ENCODE measurements around the gene NRARP.
"Not testable (repeated sequence)": the region's sequence is repeated elsewhere in the genome, so short reads cannot be mapped to it uniquely, and the experiment has no call there.

The NRARP gene

GRCh38 chr9:137275588-137276472 lies 26.2 kb downstream of the NRARP start:
- DNase-seq, result no peak

DNA sequence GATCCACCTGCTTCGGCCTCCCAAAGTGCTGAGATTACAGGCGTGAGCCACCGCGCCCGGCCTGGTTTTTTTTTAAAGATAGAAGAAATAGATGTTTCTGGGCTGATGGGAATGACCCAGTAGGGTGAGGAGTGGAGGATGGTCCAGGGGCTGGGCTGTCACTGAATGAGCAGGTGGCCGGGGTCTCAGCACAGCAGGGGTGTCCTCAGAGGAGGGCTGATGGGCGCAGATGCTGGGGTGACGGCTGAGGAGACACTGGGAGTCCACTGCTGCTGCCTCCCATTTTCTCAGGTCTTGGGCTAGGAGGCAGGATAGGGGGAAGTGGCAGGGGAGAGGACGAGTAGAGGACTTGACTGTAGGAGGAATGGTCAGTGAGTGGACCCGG lies 26.9 kb downstream of the NRARP start:
- no peak for DNase-seq

GRCh38 chr9:137273611-137274320 lies 28.3 kb downstream of the NRARP start:
- DNase-seq, result no peak

DNA sequence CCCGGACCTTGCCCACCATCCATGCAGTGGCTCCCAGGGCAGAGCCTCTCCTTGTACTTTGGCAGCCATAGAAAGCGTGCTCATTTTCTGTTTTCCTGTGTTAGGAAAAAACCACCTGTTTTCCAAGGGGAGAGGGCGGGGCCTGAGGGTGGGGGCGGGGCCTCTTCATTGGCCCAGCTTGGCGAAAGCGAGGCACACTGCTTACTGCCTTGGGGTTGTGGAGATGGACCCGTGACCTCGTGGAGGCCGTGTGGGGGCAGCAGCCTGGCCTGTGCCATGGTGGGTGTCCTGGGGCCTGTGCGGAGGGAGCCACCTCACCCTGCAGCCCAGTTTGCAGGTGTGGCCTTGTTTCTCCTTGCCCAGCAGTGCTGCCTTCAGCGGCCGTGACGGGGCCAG lies 29.0 kb downstream of the NRARP start:
- no peak for DNase-seq

DNA sequence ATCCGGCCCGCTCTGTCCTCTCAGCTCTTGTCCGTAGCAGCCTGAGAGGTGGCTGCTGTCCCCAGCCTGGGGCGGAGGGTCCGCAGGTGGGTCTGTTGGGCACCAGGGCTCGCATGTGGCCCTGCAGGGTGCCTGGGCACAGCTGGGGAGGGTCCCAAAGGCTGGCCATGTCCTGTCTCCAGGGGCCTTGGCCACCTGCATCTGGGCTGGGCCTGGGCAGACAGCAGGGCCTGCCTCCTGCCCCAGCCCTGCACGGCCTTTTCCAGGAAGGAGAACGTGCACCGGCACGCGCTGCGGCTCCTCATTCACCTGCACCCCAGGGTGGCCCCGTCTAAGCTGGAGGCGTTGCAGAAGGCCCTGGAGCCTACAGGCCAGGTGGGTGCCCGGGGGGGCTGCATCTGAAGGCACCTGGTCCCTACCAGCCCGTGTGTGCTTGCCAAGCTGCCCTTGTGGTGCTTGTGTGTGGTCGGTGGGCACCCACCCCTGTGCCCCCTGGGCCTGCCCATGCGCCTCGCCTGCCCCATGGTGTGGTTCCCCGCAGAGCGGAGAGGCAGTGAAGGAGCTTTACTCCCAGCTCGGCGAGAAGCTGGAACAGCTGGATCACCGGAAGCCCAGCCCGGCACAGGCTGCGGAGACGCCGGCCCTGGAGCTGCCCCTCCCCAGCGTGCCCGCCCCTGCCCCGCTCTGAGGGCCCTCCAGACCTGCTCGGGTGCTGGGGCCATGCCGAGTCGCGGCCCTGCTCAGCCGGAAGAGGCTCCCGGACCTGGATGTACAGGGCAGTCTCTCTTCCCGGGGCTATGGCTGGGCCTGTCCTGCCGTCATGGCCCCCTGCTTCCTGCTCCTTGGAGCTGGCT lies 29.6 kb downstream of the NRARP start:
- DNase-seq, result no peak

GRCh38 chr9:137271696-137272076 lies 30.4 kb downstream of the NRARP start:
- no peak for DNase-seq

DNA sequence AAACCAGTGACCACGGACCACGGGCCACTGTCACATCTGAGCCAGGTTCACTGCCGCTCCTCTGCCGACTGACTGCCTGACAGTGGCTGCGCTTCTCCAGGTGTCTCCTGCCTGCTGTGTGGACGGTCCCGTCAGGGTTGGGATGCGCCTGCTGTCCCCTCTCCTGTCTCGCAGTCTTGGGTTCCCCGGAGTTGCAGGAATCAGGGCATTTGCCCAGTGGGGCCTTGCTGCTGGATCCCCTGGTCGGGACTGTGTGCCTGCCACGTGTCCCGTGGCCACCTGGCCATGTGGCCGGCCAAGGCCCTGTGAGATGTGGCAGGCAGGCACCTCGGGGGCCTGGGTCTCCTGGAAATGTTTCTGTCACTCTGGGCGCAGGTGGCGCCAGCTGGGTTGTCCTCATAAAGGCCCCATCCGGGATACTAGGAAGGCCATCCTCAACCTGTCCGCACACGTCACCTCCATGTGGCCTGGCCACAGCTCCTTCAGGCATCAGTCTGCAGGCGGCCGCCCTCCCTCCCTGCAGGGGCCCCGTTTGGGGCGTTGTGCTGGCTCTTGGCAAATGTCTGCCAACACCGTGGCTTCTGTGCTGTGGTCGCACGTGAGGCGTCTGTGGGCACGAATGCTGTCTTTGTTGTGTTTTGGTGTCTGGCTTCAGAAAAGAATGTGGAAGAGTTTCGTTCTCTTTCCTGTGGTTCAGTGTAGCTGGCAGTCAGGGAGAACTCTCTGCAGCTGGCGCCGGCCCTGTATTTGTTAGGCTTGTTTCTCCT lies 31.0 kb downstream of the NRARP start:
- DNase-seq, result no peak

GRCh38 chr9:137269231-137269772 lies 32.8 kb downstream of the NRARP start:
- DNase-seq, result no peak

- DNase-seq, result no peak
Observed at GRCh38 chr9:137268538-137269201, 33.4 kb downstream of the NRARP start.

- no peak for DNase-seq
Observed at GRCh38 chr9:137267933-137268355, 34.1 kb downstream of the NRARP start.

DNA sequence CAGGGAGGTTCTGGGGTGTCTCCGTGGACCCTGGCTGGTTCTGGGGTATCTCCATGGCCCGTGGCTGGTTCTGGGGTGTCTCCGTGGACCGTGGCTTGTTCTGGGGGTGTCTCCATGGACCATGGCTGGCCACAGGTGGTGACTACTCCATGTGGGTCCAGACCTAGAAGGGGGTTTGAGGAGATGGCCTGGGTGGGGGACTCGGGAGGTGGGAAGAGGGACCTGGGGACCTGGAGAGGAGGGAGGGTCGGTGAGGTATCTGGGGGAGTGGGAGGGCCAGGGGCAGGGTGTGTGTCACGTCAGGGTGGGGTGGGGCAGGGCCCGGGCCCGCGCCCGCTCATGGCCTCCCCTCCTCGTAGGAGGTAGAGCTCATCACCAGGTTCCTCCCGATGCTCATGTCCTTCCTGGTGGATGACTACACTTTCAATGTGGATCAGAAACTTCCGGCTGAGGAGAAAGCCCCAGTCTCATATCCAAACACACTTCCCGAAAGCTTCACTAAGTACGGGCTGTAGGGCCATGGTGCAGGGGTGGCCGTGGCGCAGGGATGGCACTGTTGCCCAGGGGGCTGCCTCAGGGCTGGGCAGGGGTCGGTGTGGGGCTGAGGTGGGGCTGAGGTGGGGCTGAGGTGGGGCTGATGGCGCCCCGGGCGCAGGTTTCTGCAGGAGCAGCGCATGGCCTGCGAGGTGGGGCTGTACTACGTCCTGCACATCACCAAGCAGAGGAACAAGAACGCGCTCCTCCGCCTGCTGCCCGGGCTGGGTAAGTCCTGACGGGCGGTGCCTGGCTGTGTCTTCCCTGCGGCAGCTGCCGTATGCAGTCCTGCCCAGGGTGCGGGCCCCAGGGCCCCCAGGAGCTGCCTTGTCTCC lies 35.3 kb downstream of the NRARP start:
- no peak for DNase-seq

GRCh38 chr9:137266162-137266527 lies 35.9 kb downstream of the NRARP start:
- no peak for DNase-seq

GRCh38 chr9:137265496-137266161 lies 36.4 kb downstream of the NRARP start:
- no peak for DNase-seq

GRCh38 chr9:137264067-137264466 lies 38.0 kb downstream of the NRARP start:
- DNase-seq, result no peak

GRCh38 chr9:137263506-137263905 lies 38.6 kb downstream of the NRARP start:
- DNase-seq, result no peak

- DNase-seq, result no peak
Observed at GRCh38 chr9:137262909-137263285, 39.2 kb downstream of the NRARP start.

DNA sequence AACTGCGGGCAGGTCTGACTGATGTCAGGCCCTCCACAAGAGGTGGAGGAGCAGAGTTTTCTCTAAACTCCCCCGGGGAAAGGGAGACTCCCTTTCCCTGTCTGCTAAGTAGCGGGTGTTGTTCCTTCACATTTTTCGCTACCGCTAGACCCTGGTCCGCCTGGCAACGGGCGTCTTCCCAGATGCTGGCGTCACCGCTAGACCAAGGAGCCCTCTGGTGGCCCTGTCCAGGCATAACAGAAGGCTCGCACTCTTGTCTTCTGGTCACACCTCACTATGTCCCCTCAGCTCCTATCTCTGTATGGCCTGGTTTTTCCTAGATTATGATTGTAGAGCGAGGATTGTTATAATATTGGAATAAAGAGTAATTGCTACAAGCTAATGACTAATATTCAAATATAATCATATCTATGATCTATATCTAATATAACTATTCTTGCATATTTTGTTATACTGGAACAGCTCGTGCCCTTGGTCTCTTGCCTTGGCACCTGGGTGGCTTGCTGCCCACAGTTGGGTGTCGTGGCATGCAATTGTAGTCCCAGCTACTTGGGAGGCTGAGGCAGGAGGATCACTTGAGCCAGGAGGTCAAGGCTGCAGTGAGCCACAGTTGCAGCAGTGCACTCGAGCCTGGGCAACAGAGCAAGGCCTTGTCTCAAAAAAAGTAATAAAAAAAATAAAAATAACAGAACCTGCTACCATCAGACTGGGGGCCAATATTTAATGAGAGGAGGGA lies 39.7 kb downstream of the NRARP start:
- DNase-seq, result not testable (repeated sequence)

DNA sequence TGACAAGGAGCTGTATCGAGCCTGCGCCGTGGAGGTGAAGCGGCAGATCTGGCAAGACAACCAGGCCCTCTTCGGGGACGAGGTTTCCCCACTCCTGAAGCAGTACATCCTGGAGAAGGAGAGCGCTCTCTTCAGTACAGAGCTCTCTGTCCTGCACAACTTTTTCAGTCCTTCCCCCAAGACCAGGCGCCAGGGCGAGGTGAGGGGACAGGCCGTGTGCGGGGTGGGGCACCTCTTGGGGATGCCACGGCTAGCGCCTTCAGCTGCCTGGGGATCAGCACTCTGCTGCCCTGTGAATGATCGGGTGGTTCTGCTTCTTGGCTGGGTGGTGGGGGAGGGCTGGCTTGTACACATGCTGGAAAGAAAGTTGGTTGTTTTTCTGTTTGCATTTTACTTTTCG lies 45.2 kb downstream of the NRARP start:
- no peak for DNase-seq

DNA sequence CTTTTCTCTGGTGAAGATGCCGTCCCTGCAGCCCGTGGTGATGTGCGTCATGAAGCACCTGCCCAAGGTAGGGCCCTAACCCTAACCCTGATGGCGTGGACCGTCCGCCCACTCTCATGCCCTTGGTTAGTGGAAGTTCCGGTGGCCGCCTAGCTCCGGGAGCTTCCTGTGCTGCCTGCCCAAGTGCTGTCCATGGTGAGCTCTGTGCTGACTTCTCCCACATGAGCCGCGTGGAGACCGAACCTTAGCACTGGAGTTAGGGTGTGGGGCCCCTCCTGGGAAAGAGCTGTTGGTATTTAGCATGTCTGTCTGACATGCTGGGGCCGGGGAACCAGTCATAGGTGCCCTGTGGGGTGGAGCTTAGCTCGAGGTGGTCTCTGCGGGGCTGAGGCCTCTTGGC lies 45.7 kb downstream of the NRARP start:
- no peak for DNase-seq

Measured in NCI-H1694 treated with DMSO at 0.1 percent for 48 hours (cell line).